DOHH2 (cell line): ENCODE results near the gene CORO6.

ENCODE experiments used
- H3F3A ChIP-seq: fragments of 200-600 bp; sonication (generic), shearing (Covaris generic); 2 replicates; pipeline ENCODE4 v1.6.0; 2016; ENCODE audit warnings: antibody characterized with exemption, mild to moderate bottlenecking; ENCODE audit not compliant: control insufficient read depth, insufficient read depth
- H3K27ac ChIP-seq: fragments of 200-600 bp; sonication (generic); 2 replicates; pipeline ENCODE4 v1.5.1; 2014; ENCODE audit warnings: low read depth, mild to moderate bottlenecking, low read length, moderate library complexity
- H3K27me3 ChIP-seq: fragments of 200-600 bp; sonication (generic); 2 replicates; pipeline ENCODE4 v1.6.1; 2014; ENCODE audit warnings: mild to moderate bottlenecking, low read length, mixed read lengths; ENCODE audit not compliant: control insufficient read depth
- H3K36me3 ChIP-seq: fragments of 200-600 bp; sonication (generic); 2 replicates; pipeline ENCODE4 v1.6.1; 2014; ENCODE audit warnings: mild to moderate bottlenecking, low read length, moderate library complexity, mixed read lengths; ENCODE audit not compliant: control insufficient read depth
- H3K4me1 ChIP-seq: fragments of 200-600 bp; sonication (generic); 2 replicates; pipeline ENCODE4 v1.6.1; 2014; ENCODE audit warnings: mild to moderate bottlenecking, low read length, mixed read lengths; ENCODE audit not compliant: control insufficient read depth
- H3K4me2 ChIP-seq: fragments of 200-600 bp; sonication (generic); 2 replicates; pipeline ENCODE4 v1.6.0; 2014; ENCODE audit warnings: mild to moderate bottlenecking, low read length, moderate library complexity
- H3K4me3 ChIP-seq: fragments of 200-600 bp; sonication (generic); 2 replicates; pipeline ENCODE4 v1.5.1; 2014; ENCODE audit warnings: mild to moderate bottlenecking, low read length, mixed read lengths
- H3K79me2 ChIP-seq: fragments of 200-600 bp; sonication (generic); 2 replicates; pipeline ENCODE4 v1.6.1; 2014; ENCODE audit warnings: mild to moderate bottlenecking, low read length, mixed read lengths; ENCODE audit not compliant: control insufficient read depth
- H3K9me2 ChIP-seq: fragments of 200-600 bp; sonication (generic); replicated peaks from 2 replicates; pipeline ENCODE4 v1.6.1; 2014; ENCODE audit warnings: mild to moderate bottlenecking, low read length, mixed read lengths; ENCODE audit not compliant: control insufficient read depth
- H3K9me3 ChIP-seq: fragments of 200-600 bp; sonication (generic); 2 replicates; pipeline ENCODE4 v1.6.1; 2014; ENCODE audit warnings: antibody characterized with exemption, low read length, mixed read lengths; ENCODE audit not compliant: control insufficient read depth, insufficient read depth
- H4K20me1 ChIP-seq: fragments of 200-600 bp; sonication (generic); 2 replicates; pipeline ENCODE4 v1.6.0; 2014; ENCODE audit warnings: low read depth, mild to moderate bottlenecking, antibody characterized with exemption, low read length, moderate library complexity; ENCODE audit not compliant: control insufficient read depth, insufficient read depth
- CTCF ChIP-seq: fragments of 200-600 bp; sonication (generic); IDR thresholded peaks from one replicate; pipeline ENCODE4 v1.5.1; 2014; ENCODE audit warnings: antibody characterized with exemption, mild to moderate bottlenecking, low read depth, low read length; ENCODE audit not compliant: poor library complexity, severe bottlenecking
- EZH2phosphoT487 ChIP-seq: fragments of 200-600 bp; sonication (generic); IDR thresholded peaks from 2 replicates; pipeline ENCODE4 v1.6.1; 2017; ENCODE audit warnings: borderline replicate concordance, mild to moderate bottlenecking, antibody characterized with exemption, low read length, moderate library complexity, mixed read lengths

The CORO6 gene

GRCh38 chr17:29624586-29624985, 1.9 kb upstream of the CORO6 start:
- Histone ChIP-seq H3K27ac (no peak overlapping the region), H3K9me2 (no peaks in the 10 kb centered on the region), H3K9me3 (no peaks in the 10 kb centered on the region), H3K79me2 (no peaks in the 10 kb centered on the region), H3K36me3 (peaks cover 4% of the 10 kb centered on the region; the same call in 1 of the 2 replicates), H3K4me3 (no peak overlapping the region), H3F3A (peaks cover 9% of the 10 kb centered on the region), H4K20me1 (no peaks in the 10 kb centered on the region), H3K27me3 (no peaks in the 10 kb centered on the region; the same call in 1 of the 2 replicates), H3K4me1 (peaks cover 22% of the 10 kb centered on the region), H3K4me2 (no peak overlapping the region)
- TF ChIP-seq EZH2phosphoT487 = no peak
- no peak for TF ChIP-seq CTCF

GRCh38 chr17:29623283-29623647, 553 bp upstream of the CORO6 start:
- Histone ChIP-seq H3K79me2 (no peaks in the 10 kb centered on the region), H3K36me3 (no peaks in the 10 kb centered on the region), H3K4me1 (peaks cover 25% of the 10 kb centered on the region), H3K27me3 (no peaks in the 10 kb centered on the region; the same call in 1 of the 2 replicates), H3K9me3 (no peaks in the 10 kb centered on the region), H4K20me1 (no peaks in the 10 kb centered on the region), H3K4me2 (peak overlapping the region; percentile 87), H3K4me3 (peak overlapping the region; percentile 82), H3K9me2 (no peaks in the 10 kb centered on the region), H3F3A (peaks cover 9% of the 10 kb centered on the region), H3K27ac (no peak overlapping the region)
- no peak for TF ChIP-seq EZH2phosphoT487
- no peak for TF ChIP-seq CTCF

- Histone ChIP-seq H3K79me2 (no peaks in the 10 kb centered on the region), H3K36me3 (no peaks in the 10 kb centered on the region), H3K4me3 (peak overlapping the region; percentile 82), H3K9me2 (no peaks in the 10 kb centered on the region), H4K20me1 (peaks cover 2% of the 10 kb centered on the region; the same call in 1 of the 2 replicates), H3F3A (peaks cover 9% of the 10 kb centered on the region), H3K27ac (no peak overlapping the region), H3K9me3 (no peaks in the 10 kb centered on the region), H3K4me2 (peak overlapping the region; percentile 87), H3K27me3 (peaks cover under 1% of the 10 kb centered on the region), H3K4me1 (peaks cover 39% of the 10 kb centered on the region)
- TF ChIP-seq CTCF (no peak), EZH2phosphoT487 (no peak)
These were observed 939 bp downstream of the CORO6 start for GRCh38 chr17:29621751-29622194.
